Measurements from ENCODE around the gene MAP3K6. TPM values are rescaled to one million over a fixed set of nuclear protein-coding genes. Genes with fewer than 3 reads are reported as not detected.

MAP3K6 gene
- total and polyA plus RNA-seq, 4 donors: 1.3 to 8.3 (median 4.0) TPM

GRCh38 chr1:27346991-27347624, 19.7 kb downstream of the MAP3K6 start (continued):
- TF ChIP-seq ZBTB33 (IDR thresholded peaks at IDR 0.05) (no peak), HNF4A (conservative IDR thresholded peaks at IDR 0.05) (no peak)

DNA sequence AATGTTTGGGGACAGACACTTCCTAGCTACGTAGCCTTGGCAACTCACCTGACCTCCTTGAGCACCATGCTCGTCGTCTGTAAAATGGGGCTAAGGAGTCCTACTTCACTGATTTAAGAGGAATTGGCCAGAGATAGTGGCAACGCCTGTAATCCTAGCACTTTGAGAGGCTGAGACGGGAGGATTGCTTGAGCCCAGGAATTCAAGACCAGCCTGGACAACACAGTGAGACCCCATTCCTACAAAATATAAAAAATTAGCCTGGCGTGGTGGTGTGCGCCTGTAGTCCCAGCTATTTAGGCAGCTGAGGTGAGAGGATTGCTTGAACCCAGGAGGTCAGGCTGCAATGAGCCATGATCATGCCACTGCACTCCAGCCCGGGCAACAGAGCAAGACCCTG, 20.4 kb downstream of the MAP3K6 start:
- DNase-seq (ENCODE audit: low spot score): no peak
- WGBS: 92% methylated on average over 8 of the region's 8 CpGs
- H3K27me3 ChIP-seq (ENCODE audit: control insufficient read depth in 4 of 4, insufficient read depth in 4 of 4, low read length in 3 of 4): no peaks in the 10 kb centered on the region
- no peaks in the 10 kb centered on the region for H3K9me3 ChIP-seq (ENCODE audit: control insufficient read depth in 4 of 4, low read length in 3 of 4)
- no peak overlapping the region for H3K4me3 ChIP-seq (ENCODE audit: low read depth in 1 of 3, low read length in 3 of 3)
- no peak overlapping the region for H3K27ac ChIP-seq (ENCODE audit: low read depth in 1 of 2, low read length in 2 of 2)
- H3K9ac ChIP-seq (ENCODE audit: low read depth in 1 of 2, low read length in 2 of 2): no peak overlapping the region
- peaks cover 3 to 23% (median 15%) of the 10 kb centered on the region in 4 donors for H3K4me1 ChIP-seq (ENCODE audit: control insufficient read depth in 4 of 4, insufficient read depth in 4 of 4, low read length in 3 of 4)
- TF ChIP-seq ATF3 (IDR thresholded peaks at IDR 0.05) (no peak), HNF4G (IDR thresholded peaks at IDR 0.05) (no peak), ZBTB33 (IDR thresholded peaks at IDR 0.05) (no peak), FOXA2 (IDR thresholded peaks at IDR 0.05) (no peak), TAF1 (conservative IDR thresholded peaks at IDR 0.05) (no peak), JUND (IDR thresholded peaks at IDR 0.05) (no peak), MAX (IDR thresholded peaks at IDR 0.05) (no peak), RAD21 (IDR thresholded peaks at IDR 0.05) (no peak), GABPA (IDR thresholded peaks at IDR 0.05 in 1 of 2, conservative IDR thresholded peaks at IDR 0.05 in 1 of 2) (no peak), SP1 (IDR thresholded peaks at IDR 0.05) (no peak), HNF4A (conservative IDR thresholded peaks at IDR 0.05) (no peak), YY1 (IDR thresholded peaks at IDR 0.05) (no peak), FOXA1 (IDR thresholded peaks at IDR 0.05) (no peak), RXRA (IDR thresholded peaks at IDR 0.05) (no peak), NR2F2 (IDR thresholded peaks at IDR 0.05) (no peak), EGR1 (IDR thresholded peaks at IDR 0.05; ENCODE audit: low read depth in 2 of 2) (no peak)
- TF ChIP-seq, protein P1, sequence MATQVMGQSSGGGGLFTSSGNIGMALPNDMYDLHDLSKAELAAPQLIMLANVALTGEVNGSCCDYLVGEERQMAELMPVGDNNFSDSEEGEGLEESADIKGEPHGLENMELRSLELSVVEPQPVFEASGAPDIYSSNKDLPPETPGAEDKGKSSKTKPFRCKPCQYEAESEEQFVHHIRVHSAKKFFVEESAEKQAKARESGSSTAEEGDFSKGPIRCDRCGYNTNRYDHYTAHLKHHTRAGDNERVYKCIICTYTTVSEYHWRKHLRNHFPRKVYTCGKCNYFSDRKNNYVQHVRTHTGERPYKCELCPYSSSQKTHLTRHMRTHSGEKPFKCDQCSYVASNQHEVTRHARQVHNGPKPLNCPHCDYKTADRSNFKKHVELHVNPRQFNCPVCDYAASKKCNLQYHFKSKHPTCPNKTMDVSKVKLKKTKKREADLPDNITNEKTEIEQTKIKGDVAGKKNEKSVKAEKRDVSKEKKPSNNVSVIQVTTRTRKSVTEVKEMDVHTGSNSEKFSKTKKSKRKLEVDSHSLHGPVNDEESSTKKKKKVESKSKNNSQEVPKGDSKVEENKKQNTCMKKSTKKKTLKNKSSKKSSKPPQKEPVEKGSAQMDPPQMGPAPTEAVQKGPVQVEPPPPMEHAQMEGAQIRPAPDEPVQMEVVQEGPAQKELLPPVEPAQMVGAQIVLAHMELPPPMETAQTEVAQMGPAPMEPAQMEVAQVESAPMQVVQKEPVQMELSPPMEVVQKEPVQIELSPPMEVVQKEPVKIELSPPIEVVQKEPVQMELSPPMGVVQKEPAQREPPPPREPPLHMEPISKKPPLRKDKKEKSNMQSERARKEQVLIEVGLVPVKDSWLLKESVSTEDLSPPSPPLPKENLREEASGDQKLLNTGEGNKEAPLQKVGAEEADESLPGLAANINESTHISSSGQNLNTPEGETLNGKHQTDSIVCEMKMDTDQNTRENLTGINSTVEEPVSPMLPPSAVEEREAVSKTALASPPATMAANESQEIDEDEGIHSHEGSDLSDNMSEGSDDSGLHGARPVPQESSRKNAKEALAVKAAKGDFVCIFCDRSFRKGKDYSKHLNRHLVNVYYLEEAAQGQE (IDR thresholded peaks at IDR 0.05): no peak
- TF ChIP-seq, protein P2, sequence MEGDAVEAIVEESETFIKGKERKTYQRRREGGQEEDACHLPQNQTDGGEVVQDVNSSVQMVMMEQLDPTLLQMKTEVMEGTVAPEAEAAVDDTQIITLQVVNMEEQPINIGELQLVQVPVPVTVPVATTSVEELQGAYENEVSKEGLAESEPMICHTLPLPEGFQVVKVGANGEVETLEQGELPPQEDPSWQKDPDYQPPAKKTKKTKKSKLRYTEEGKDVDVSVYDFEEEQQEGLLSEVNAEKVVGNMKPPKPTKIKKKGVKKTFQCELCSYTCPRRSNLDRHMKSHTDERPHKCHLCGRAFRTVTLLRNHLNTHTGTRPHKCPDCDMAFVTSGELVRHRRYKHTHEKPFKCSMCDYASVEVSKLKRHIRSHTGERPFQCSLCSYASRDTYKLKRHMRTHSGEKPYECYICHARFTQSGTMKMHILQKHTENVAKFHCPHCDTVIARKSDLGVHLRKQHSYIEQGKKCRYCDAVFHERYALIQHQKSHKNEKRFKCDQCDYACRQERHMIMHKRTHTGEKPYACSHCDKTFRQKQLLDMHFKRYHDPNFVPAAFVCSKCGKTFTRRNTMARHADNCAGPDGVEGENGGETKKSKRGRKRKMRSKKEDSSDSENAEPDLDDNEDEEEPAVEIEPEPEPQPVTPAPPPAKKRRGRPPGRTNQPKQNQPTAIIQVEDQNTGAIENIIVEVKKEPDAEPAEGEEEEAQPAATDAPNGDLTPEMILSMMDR (IDR thresholded peaks at IDR 0.05; ENCODE audit: low read depth, low read length, missing input control): no peak
- no peaks in the 10 kb centered on the region for H3K36me3 ChIP-seq (ENCODE audit: control insufficient read depth in 4 of 4, insufficient read depth in 3 of 4, low read depth in 1 of 4, low read length in 3 of 4)

All from liver (tissue), 9 donors.